ENCODE results near the gene PMCH.

- TF ChIP-seq CTCF (IDR thresholded peaks at IDR 0.05) (no peak), EP300 (IDR thresholded peaks at IDR 0.05) (no peak), POLR2AphosphoS5 (IDR thresholded peaks at IDR 0.05) (no peak), POLR2A (IDR thresholded peaks at IDR 0.05) (no peak)
These were observed 27.6 kb downstream of the PMCH start for GRCh38 chr12:102169922-102170621.
